Esophagus muscularis mucosa (tissue), 4 donors: ENCODE measurements around the gene SCIMP.

Experiments used
- EP300 ChIP-seq: sonication (generic); formaldehyde crosslinking; IDR thresholded peaks from one replicate; pipeline ENCODE4 v1.6.1; 2017; ENCODE audit warnings: antibody characterized with exemption
- POLR2A ChIP-seq: fragments of 450-650 bp; IDR thresholded peaks from one replicate; pipeline ENCODE4 v1.6.1; 2017; ENCODE audit warnings: antibody characterized with exemption, moderate library complexity, mild to moderate bottlenecking, low read depth
- POLR2AphosphoS5 ChIP-seq, 2 donors: sonication (generic); formaldehyde crosslinking; IDR thresholded peaks; one replicate each; pipeline ENCODE4 v1.6.1; 2017; ENCODE audit warnings: antibody characterized with exemption in 2 of 2
- TF ChIP-seq, protein P1 (sequence below), 3 experiments: fragments of 200-600 bp in 2 of 3; fragments of 450-650 bp in 1 of 3; sonication (generic) in 2 of 3; IDR thresholded peaks; one replicate each; pipeline ENCODE4 v1.5.1; 2017 to 2019; ENCODE audit warnings: antibody characterized with exemption in 3 of 3, mild to moderate bottlenecking in 2 of 3, moderate library complexity in 1 of 3

DNA sequence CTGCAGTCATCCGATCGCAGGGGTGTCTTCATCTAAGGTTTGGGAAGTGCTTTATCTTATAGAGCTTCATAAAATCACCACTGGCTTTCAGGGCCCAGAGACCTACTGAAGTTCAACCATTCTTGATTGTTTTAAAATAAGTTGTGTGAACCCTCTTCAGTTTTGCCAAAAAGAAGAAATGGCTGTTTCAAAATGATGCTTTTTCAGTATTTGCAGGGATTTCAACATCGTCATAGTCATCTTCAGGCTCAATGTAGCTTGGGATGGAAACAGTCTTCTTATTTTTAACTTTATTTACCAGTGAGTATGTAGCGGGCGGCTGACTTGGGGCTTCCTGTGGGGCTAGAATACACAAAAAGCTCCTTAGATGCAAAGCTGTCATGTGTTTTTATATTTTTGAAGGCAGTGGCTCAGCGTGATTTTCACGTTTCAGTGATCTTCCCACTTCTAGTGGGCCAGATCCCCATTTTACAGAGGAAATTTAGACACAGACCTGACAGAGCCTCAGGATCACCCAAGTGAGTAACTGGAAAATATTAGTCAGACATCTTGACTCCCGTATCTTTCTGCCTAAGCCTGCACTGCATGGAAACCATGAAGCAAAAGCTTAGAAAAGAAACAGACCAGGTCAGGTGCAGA, 23.9 kb downstream of the SCIMP start:
- TF ChIP-seq, protein P1, sequence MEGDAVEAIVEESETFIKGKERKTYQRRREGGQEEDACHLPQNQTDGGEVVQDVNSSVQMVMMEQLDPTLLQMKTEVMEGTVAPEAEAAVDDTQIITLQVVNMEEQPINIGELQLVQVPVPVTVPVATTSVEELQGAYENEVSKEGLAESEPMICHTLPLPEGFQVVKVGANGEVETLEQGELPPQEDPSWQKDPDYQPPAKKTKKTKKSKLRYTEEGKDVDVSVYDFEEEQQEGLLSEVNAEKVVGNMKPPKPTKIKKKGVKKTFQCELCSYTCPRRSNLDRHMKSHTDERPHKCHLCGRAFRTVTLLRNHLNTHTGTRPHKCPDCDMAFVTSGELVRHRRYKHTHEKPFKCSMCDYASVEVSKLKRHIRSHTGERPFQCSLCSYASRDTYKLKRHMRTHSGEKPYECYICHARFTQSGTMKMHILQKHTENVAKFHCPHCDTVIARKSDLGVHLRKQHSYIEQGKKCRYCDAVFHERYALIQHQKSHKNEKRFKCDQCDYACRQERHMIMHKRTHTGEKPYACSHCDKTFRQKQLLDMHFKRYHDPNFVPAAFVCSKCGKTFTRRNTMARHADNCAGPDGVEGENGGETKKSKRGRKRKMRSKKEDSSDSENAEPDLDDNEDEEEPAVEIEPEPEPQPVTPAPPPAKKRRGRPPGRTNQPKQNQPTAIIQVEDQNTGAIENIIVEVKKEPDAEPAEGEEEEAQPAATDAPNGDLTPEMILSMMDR (IDR thresholded peaks at IDR 0.05), result no peak
- TF ChIP-seq POLR2AphosphoS5 (IDR thresholded peaks at IDR 0.05) (no peak), EP300 (no peak), POLR2A (no peak)
